ENCODE data around the gene LRRC63.

Gene LRRC63

GRCh38 chr13:46296115-46296822 is 84.5 kb downstream of the LRRC63 start:
- peaks cover 0 to 6% of the 10 kb centered on the region in 2 donors for H3K36me3 ChIP-seq (ENCODE audit: control insufficient read depth in 1 of 2, insufficient read depth in 2 of 2, low read length in 2 of 2)
- H3K4me1 ChIP-seq (ENCODE audit: control insufficient read depth in 1 of 2, insufficient read depth in 2 of 2, low read length in 2 of 2): no peaks in the 10 kb centered on the region
- H3K27ac ChIP-seq (ENCODE audit: low read length): no peak overlapping the region
- H3K9me3 ChIP-seq (ENCODE audit: control insufficient read depth in 1 of 2, low read length in 2 of 2): no peaks in the 10 kb centered on the region
- no peak overlapping the region for H3K4me3 ChIP-seq (ENCODE audit: low read depth in 1 of 2, low read length in 2 of 2)
- no peaks in the 10 kb centered on the region for H3K27me3 ChIP-seq (ENCODE audit: low read depth, low read length)

DNA sequence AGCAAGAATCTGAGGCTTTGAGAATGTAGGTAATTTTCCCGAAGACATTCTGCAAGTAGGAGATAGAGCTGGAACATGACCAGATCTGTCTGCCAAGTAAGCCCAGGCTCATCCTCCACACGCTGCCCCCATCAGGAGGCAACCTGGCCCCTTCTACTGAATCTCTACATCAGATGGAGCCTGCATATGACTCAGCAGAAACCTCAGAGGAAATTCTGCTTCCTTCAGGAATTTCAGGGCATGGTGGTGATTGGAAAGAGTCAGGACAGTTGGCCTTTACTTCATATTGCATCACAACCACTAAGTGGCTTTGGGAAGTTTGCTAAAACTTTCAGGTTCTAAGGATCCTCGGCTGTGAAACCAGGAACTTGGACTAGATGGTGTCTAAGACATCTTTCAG is 85.2 kb downstream of the LRRC63 start:
- Histone ChIP-seq H3K36me3 (ENCODE audit: control insufficient read depth in 1 of 2, insufficient read depth in 2 of 2, low read length in 2 of 2) (peaks cover 0 to 6% of the 10 kb centered on the region in 2 donors), H3K9me3 (ENCODE audit: control insufficient read depth in 1 of 2, low read length in 2 of 2) (no peaks in the 10 kb centered on the region), H3K27me3 (ENCODE audit: low read depth, low read length) (no peaks in the 10 kb centered on the region), H3K27ac (ENCODE audit: low read length) (no peak overlapping the region), H3K4me1 (ENCODE audit: control insufficient read depth in 1 of 2, insufficient read depth in 2 of 2, low read length in 2 of 2) (no peaks in the 10 kb centered on the region), H3K4me3 (ENCODE audit: low read depth in 1 of 2, low read length in 2 of 2) (no peak overlapping the region)

GRCh38 chr13:46297361-46297811 is 85.7 kb downstream of the LRRC63 start:
- Histone ChIP-seq H3K27ac (ENCODE audit: low read length) (no peak overlapping the region), H3K36me3 (ENCODE audit: control insufficient read depth in 1 of 2, insufficient read depth in 2 of 2, low read length in 2 of 2) (peaks cover 0 to 6% of the 10 kb centered on the region in 2 donors), H3K9me3 (ENCODE audit: control insufficient read depth in 1 of 2, low read length in 2 of 2) (peaks cover 0 to 2% of the 10 kb centered on the region in 2 donors), H3K27me3 (ENCODE audit: low read depth, low read length) (no peaks in the 10 kb centered on the region), H3K4me1 (ENCODE audit: control insufficient read depth in 1 of 2, insufficient read depth in 2 of 2, low read length in 2 of 2) (no peaks in the 10 kb centered on the region), H3K4me3 (ENCODE audit: low read depth in 1 of 2, low read length in 2 of 2) (no peak overlapping the region)

DNA sequence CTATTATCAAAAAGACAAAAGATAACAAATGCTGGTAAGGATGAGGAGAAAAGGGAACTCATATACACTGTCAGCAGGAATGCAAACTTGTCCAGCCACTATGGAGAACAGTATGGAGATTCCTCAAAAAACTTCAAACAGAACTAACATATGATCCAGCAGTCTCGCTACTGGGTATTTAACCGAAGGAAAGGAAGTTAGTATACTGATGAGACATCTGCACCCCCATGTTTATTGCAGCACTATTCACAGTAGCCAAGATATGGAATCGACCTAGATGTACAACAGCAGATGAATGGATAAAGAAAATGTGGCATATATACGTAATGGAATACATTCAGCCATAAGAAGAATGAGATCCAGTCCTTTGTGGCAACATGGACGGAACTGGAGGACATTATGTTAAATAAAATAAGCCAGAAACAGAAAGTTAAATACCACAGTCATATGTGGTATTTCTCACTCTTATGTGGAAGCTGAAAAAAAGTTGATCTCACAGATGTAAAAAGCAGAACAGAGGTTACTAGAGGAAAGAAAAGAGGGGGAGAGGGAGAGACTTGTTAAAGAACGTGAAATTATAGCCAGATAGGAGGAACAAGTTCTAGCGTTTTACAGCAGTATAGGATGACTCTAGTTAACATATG is 92.1 kb downstream of the LRRC63 start:
- no peak overlapping the region for H3K27ac ChIP-seq (ENCODE audit: low read length)
- H3K4me3 ChIP-seq (ENCODE audit: low read depth in 1 of 2, low read length in 2 of 2): no peak overlapping the region
- no peaks in the 10 kb centered on the region for H3K27me3 ChIP-seq (ENCODE audit: low read depth, low read length)
- H3K9me3 ChIP-seq (ENCODE audit: control insufficient read depth in 1 of 2, low read length in 2 of 2): peaks cover 0 to 2% of the 10 kb centered on the region in 2 donors
- no peaks in the 10 kb centered on the region for H3K4me1 ChIP-seq (ENCODE audit: control insufficient read depth in 1 of 2, insufficient read depth in 2 of 2, low read length in 2 of 2)
- no peaks in the 10 kb centered on the region for H3K36me3 ChIP-seq (ENCODE audit: control insufficient read depth in 1 of 2, insufficient read depth in 2 of 2, low read length in 2 of 2)

DNA sequence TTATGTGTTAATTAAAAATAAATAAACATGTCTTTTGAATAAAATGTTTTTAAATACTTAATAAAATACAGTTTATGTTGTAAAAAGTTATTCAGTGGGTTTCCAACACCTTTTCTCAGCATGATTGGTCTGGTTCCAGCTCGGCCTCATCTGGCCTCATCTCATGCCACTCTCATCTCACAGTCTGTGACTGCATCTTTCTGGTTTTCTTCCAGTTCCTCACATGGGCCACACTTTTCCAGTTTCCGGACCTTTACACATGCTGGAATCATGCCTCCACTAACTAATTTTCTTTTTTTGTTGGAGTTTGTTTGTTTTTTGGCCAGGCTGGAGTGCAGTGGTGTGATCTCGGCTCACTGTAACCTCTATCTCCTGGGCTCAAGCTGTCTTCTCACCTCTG is 92.8 kb downstream of the LRRC63 start:
- Histone ChIP-seq H3K27ac (ENCODE audit: low read length) (no peak overlapping the region), H3K36me3 (ENCODE audit: control insufficient read depth in 1 of 2, insufficient read depth in 2 of 2, low read length in 2 of 2) (no peaks in the 10 kb centered on the region), H3K4me3 (ENCODE audit: low read depth in 1 of 2, low read length in 2 of 2) (no peak overlapping the region), H3K9me3 (ENCODE audit: control insufficient read depth in 1 of 2, low read length in 2 of 2) (peaks cover 0 to 2% of the 10 kb centered on the region in 2 donors), H3K4me1 (ENCODE audit: control insufficient read depth in 1 of 2, insufficient read depth in 2 of 2, low read length in 2 of 2) (no peaks in the 10 kb centered on the region), H3K27me3 (ENCODE audit: low read depth, low read length) (no peaks in the 10 kb centered on the region)

GRCh38 chr13:46307554-46307953 is 95.8 kb downstream of the LRRC63 start:
- Histone ChIP-seq H3K4me3 (ENCODE audit: low read depth in 1 of 2, low read length in 2 of 2) (no peak overlapping the region), H3K36me3 (ENCODE audit: control insufficient read depth in 1 of 2, insufficient read depth in 2 of 2, low read length in 2 of 2) (no peaks in the 10 kb centered on the region), H3K27ac (ENCODE audit: low read length) (no peak overlapping the region), H3K9me3 (ENCODE audit: control insufficient read depth in 1 of 2, low read length in 2 of 2) (no peaks in the 10 kb centered on the region), H3K27me3 (ENCODE audit: low read depth, low read length) (no peaks in the 10 kb centered on the region), H3K4me1 (ENCODE audit: control insufficient read depth in 1 of 2, insufficient read depth in 2 of 2, low read length in 2 of 2) (no peaks in the 10 kb centered on the region)

DNA sequence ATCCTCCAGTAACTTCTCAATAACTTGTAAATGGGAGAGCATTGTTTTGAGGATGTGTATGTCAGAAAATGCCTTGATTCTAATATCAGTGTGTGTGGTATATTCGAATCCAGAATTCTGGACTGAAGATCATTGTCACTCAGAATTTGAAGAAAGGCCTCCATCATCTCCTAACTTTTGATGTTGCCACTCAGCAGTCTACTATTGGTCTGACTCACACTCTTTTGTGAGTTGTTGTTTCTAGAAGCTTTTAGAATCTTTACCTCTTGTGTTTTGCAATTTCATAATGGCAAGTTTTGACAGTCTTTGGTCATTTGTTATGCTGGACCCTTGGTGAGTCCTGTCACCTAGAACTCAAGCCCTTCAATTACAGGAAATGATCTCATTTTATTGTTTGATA is 98.3 kb downstream of the LRRC63 start:
- H3K36me3 ChIP-seq (ENCODE audit: control insufficient read depth in 1 of 2, insufficient read depth in 2 of 2, low read length in 2 of 2): no peaks in the 10 kb centered on the region
- H3K27me3 ChIP-seq (ENCODE audit: low read depth, low read length): no peaks in the 10 kb centered on the region
- H3K9me3 ChIP-seq (ENCODE audit: control insufficient read depth in 1 of 2, low read length in 2 of 2): no peaks in the 10 kb centered on the region
- no peak overlapping the region for H3K4me3 ChIP-seq (ENCODE audit: low read depth in 1 of 2, low read length in 2 of 2)
- no peaks in the 10 kb centered on the region for H3K4me1 ChIP-seq (ENCODE audit: control insufficient read depth in 1 of 2, insufficient read depth in 2 of 2, low read length in 2 of 2)
- H3K27ac ChIP-seq (ENCODE audit: low read length): no peak overlapping the region

DNA sequence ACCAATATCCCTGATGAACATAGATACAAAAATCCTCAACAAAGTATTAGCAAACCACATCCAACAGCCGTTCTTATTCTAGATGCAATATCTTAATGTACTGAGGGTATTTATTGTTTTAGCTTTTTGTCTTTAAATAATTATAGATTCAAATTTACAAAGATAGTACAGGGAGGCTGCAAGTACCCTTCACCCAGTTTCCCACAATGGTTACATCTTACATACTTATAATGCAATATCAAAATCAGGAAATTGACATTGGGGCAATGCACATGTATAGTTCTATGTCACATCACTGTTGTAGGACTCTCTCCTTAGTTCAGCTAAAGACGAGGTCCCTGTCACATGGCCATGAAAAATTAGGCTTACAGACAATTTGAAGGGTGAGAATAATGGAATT is 99.5 kb downstream of the LRRC63 start:
- H3K9me3 ChIP-seq (ENCODE audit: control insufficient read depth in 1 of 2, low read length in 2 of 2): no peaks in the 10 kb centered on the region
- H3K4me1 ChIP-seq (ENCODE audit: control insufficient read depth in 1 of 2, insufficient read depth in 2 of 2, low read length in 2 of 2): no peaks in the 10 kb centered on the region
- H3K36me3 ChIP-seq (ENCODE audit: control insufficient read depth in 1 of 2, insufficient read depth in 2 of 2, low read length in 2 of 2): no peaks in the 10 kb centered on the region
- no peak overlapping the region for H3K4me3 ChIP-seq (ENCODE audit: low read depth in 1 of 2, low read length in 2 of 2)
- no peaks in the 10 kb centered on the region for H3K27me3 ChIP-seq (ENCODE audit: low read depth, low read length)
- H3K27ac ChIP-seq (ENCODE audit: low read length): no peak overlapping the region

DNA sequence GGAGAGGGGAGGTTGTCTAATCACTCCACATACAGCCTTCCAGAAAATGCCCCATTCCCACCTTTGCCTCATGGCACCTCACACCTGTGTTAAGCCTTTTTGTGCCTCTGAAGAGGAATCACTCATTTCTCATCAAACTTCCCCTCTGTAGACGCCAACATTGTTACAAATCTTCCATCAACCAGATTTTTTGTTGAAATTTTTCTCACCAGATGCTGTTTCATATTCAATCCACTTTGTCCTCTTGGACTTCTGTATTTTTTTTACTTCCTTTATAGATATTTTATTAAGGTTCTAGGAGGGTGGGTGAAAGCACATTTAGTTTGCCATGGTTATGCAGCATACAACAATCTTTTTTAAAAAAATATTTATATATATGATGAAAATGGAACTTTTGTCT is 101.3 kb downstream of the LRRC63 start:
- no peaks in the 10 kb centered on the region for H3K4me1 ChIP-seq (ENCODE audit: control insufficient read depth in 1 of 2, insufficient read depth in 2 of 2, low read length in 2 of 2)
- no peaks in the 10 kb centered on the region for H3K27me3 ChIP-seq (ENCODE audit: low read depth, low read length)
- H3K9me3 ChIP-seq (ENCODE audit: control insufficient read depth in 1 of 2, low read length in 2 of 2): no peaks in the 10 kb centered on the region
- no peak overlapping the region for H3K4me3 ChIP-seq (ENCODE audit: low read depth in 1 of 2, low read length in 2 of 2)
- no peaks in the 10 kb centered on the region for H3K36me3 ChIP-seq (ENCODE audit: control insufficient read depth in 1 of 2, insufficient read depth in 2 of 2, low read length in 2 of 2)
- H3K27ac ChIP-seq (ENCODE audit: low read length): no peak overlapping the region

- Histone ChIP-seq H3K9me3 (ENCODE audit: control insufficient read depth in 1 of 2, low read length in 2 of 2) (no peaks in the 10 kb centered on the region), H3K4me1 (ENCODE audit: control insufficient read depth in 1 of 2, insufficient read depth in 2 of 2, low read length in 2 of 2) (no peaks in the 10 kb centered on the region), H3K27me3 (ENCODE audit: low read depth, low read length) (no peaks in the 10 kb centered on the region), H3K36me3 (ENCODE audit: control insufficient read depth in 1 of 2, insufficient read depth in 2 of 2, low read length in 2 of 2) (no peaks in the 10 kb centered on the region), H3K27ac (ENCODE audit: low read length) (no peak overlapping the region), H3K4me3 (ENCODE audit: low read depth in 1 of 2, low read length in 2 of 2) (no peak overlapping the region)
These were observed 101.9 kb downstream of the LRRC63 start for GRCh38 chr13:46313432-46314257.

DNA sequence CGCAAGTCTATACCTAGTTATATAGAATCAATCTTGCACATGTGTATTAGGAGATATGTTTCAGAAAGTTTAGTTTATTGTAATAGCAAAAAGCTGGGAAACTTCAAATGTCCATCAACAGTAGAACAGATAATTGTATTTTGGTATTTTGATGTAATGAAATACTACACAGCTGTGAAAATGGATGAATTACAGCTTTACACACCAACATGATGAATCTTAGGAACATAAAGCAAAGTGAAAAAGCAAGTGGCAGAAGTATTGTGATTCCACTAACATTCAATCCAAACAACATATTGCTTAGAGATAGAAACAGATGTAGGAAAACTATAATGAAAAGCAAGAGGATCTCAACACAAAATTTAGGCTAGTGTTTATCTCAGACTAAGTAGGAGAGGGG is 102.9 kb downstream of the LRRC63 start:
- Histone ChIP-seq H3K27me3 (ENCODE audit: low read depth, low read length) (no peaks in the 10 kb centered on the region), H3K27ac (ENCODE audit: low read length) (no peak overlapping the region), H3K36me3 (ENCODE audit: control insufficient read depth in 1 of 2, insufficient read depth in 2 of 2, low read length in 2 of 2) (no peaks in the 10 kb centered on the region), H3K4me3 (ENCODE audit: low read depth in 1 of 2, low read length in 2 of 2) (no peak overlapping the region), H3K4me1 (ENCODE audit: control insufficient read depth in 1 of 2, insufficient read depth in 2 of 2, low read length in 2 of 2) (no peaks in the 10 kb centered on the region), H3K9me3 (ENCODE audit: control insufficient read depth in 1 of 2, low read length in 2 of 2) (no peaks in the 10 kb centered on the region)
